ENCODE measurements around the gene MACF1.

DNA sequence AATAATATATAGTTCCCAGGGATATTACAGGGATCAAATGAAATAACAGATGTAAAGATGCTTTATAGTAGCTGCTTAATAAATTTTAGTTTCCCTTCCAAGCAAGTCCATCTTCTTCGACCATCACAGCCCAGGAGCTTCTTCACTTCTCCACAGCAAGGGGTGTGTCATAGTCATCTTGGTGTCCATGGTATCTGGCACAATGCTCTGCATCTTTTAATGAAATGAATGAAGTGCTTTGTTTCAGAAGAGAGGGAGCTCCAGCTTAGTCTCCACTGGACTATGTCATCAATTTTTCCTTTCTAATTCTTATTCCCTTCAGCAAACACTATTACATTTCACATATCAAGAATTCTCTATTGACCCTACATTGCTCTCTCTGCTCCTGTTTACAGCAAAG, 4.9 kb upstream of the MACF1 start:
- TF ChIP-seq BHLHE40 (IDR thresholded peaks at IDR 0.05; ENCODE audit: borderline replicate concordance) (no peak), LEF1 (IDR thresholded peaks at IDR 0.05; ENCODE audit: borderline replicate concordance) (no peak), FOXM1 (IDR thresholded peaks at IDR 0.05; ENCODE audit: borderline replicate concordance) (no peak), ELF4 (IDR thresholded peaks at IDR 0.05) (no peak), SP1 (IDR thresholded peaks at IDR 0.05) (no peak)

Data from HEK293T (cell line).